ENCODE data around the gene IMPDH1. TPM values are rescaled to one million over a fixed set of nuclear protein-coding genes. Genes with fewer than 3 reads are reported as not detected.
A peak's percentile ranks its signal among the peaks of the same experiment; 100 is the strongest.
"Not testable (repeated sequence)": the region's sequence is repeated elsewhere in the genome, so short reads cannot be mapped to it uniquely, and the experiment has no call there.

IMPDH1 gene
- total RNA-seq (40.3 TPM), polyA plus RNA-seq (ENCODE audit: insufficient read depth, low read depth, low replicate concordance) (20.9 TPM)
- long read RNA-seq, donor 1, partial matches to known transcripts = 0 of 4 reads
- long read RNA-seq, donor 1, other reads (novel, unspliced or antisense) = 0 of 4 reads
- long read RNA-seq, donor 2 = 0 reads
- long read RNA-seq, donor 3, partial matches to known transcripts = 0 of 2 reads
- long read RNA-seq, donor 3, other reads (novel, unspliced or antisense) = 0 of 2 reads
- long read RNA-seq, donor 4, partial matches to known transcripts = 0 of 1 reads
- long read RNA-seq, donor 4, other reads (novel, unspliced or antisense) = 0 of 1 reads
- long read RNA-seq, donor 5 = 0 reads
- long read RNA-seq, donor 6, partial matches to known transcripts = 0 of 1 reads
- long read RNA-seq, donor 6, other reads (novel, unspliced or antisense) = 0 of 1 reads
- long read RNA-seq, donor 7, transcript IMPDH1-202 (15 exons, 2,479 nt) = major isoform, 13 of 56 reads
- long read RNA-seq, donor 7, partial matches to known transcripts = 21 of 56 reads
- long read RNA-seq, donor 7, other reads (novel, unspliced or antisense) = 19 of 56 reads
- long read RNA-seq, donor 8, transcript IMPDH1-202 (15 exons, 2,479 nt) = major isoform, 5 of 5 reads
- long read RNA-seq, donor 8, partial matches to known transcripts = 0 of 5 reads
- long read RNA-seq, donor 8, other reads (novel, unspliced or antisense) = 0 of 5 reads
- long read RNA-seq, donor 9 = 0 reads
- long read RNA-seq, donor 10, partial matches to known transcripts = 0 of 3 reads
- long read RNA-seq, donor 10, other reads (novel, unspliced or antisense) = 0 of 3 reads

- Histone ChIP-seq H3K27me3 (ENCODE audit: control insufficient read depth, insufficient read depth, low read length) (no peaks in the 10 kb centered on the region), H3K4me3 (ENCODE audit: low read length in 3 of 3) (peak within 1 kb of the TSS; percentile 78 to 91 (median 88)), H3K4me1 (ENCODE audit: control insufficient read depth in 2 of 3, insufficient read depth in 2 of 3, low read depth in 1 of 3, low read length in 3 of 3) (peaks cover 0 to 26% (median 0%) of the 10 kb centered on the region in 3 donors), H3K27ac (ENCODE audit: low read depth in 2 of 2, low read length in 2 of 2) (peak within 1 kb of the TSS; percentile 51 to 85), H3K36me3 (ENCODE audit: control insufficient read depth in 2 of 3, insufficient read depth in 3 of 3, low read length in 3 of 3) (no peaks in the 10 kb centered on the region), H3K9me3 (ENCODE audit: control insufficient read depth in 2 of 3, insufficient read depth in 1 of 3, low read length in 3 of 3) (no peaks in the 10 kb centered on the region), H3K9ac (ENCODE audit: low read length in 3 of 3) (peak within 1 kb of the TSS; percentile 63 to 79 (median 77))
- intact Hi-C loops (cut with DNase I) = no loop called here
- TF ChIP-seq, protein P1, sequence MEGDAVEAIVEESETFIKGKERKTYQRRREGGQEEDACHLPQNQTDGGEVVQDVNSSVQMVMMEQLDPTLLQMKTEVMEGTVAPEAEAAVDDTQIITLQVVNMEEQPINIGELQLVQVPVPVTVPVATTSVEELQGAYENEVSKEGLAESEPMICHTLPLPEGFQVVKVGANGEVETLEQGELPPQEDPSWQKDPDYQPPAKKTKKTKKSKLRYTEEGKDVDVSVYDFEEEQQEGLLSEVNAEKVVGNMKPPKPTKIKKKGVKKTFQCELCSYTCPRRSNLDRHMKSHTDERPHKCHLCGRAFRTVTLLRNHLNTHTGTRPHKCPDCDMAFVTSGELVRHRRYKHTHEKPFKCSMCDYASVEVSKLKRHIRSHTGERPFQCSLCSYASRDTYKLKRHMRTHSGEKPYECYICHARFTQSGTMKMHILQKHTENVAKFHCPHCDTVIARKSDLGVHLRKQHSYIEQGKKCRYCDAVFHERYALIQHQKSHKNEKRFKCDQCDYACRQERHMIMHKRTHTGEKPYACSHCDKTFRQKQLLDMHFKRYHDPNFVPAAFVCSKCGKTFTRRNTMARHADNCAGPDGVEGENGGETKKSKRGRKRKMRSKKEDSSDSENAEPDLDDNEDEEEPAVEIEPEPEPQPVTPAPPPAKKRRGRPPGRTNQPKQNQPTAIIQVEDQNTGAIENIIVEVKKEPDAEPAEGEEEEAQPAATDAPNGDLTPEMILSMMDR (IDR thresholded peaks at IDR 0.05; ENCODE audit: borderline replicate concordance, extremely low read depth, insufficient read depth) = no peak
- peak; percentile 85 to 95 (median 90) for DNase-seq
- FAIRE-seq = no peak
Observed at GRCh38 chr7:128409596-128410450, at the start of gene IMPDH1. Gene IMPDH1, minus strand, starts transcription at chr7:128409982. Its CDS starts 81 bp downstream, at chr7:128409901.

DNA sequence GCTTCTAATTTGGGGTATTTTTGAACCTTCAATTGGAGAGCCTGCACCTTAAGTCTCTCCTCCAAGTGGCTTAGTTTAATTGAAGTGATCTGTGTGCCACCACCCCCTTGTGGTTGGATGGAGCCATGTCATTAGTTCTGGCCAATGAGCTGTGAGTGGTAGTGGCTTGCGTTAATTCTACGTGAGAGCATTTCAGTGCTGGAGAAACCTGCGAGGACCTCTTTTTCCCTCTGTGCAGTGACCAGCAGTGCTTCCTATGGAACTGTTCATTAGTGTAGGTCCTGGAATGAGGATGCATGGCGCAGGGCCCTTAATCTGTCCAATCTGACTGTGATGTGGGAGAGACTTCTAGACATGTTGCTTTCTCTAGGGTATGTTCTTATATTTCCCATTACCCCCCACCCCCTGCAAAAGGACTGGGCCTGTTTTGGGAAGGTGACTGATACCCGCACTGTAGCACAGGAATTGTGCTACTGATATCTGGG is 49.7 kb upstream of the IMPDH1 start:
- Histone ChIP-seq H3K27ac (ENCODE audit: low read depth in 2 of 2, low read length in 2 of 2) (no peak overlapping the region), H3K4me3 (ENCODE audit: low read length in 3 of 3) (no peak overlapping the region), H3K27me3 (ENCODE audit: control insufficient read depth, insufficient read depth, low read length) (no peaks in the 10 kb centered on the region), H3K36me3 (ENCODE audit: control insufficient read depth in 2 of 3, insufficient read depth in 3 of 3, low read length in 3 of 3) (no peaks in the 10 kb centered on the region), H3K9me3 (ENCODE audit: control insufficient read depth in 2 of 3, insufficient read depth in 1 of 3, low read length in 3 of 3) (no peaks in the 10 kb centered on the region), H3K9ac (ENCODE audit: low read length in 3 of 3) (peak overlapping the region in 1 of 3 donors; percentile 8), H3K4me1 (ENCODE audit: control insufficient read depth in 2 of 3, insufficient read depth in 2 of 3, low read depth in 1 of 3, low read length in 3 of 3) (peaks cover 0 to 9% (median 2%) of the 10 kb centered on the region in 3 donors)
- peak in 4 of 5 donors; percentile 56 to 82 (median 66) for DNase-seq
- no peak for FAIRE-seq
- intact Hi-C loops (cut with DNase I) = no loop called here
- TF ChIP-seq, protein P1 (IDR thresholded peaks at IDR 0.05; ENCODE audit: borderline replicate concordance, extremely low read depth, insufficient read depth) = peak; percentile 75

GRCh38 chr7:128458956-128459355 is 49.2 kb upstream of the IMPDH1 start:
- FAIRE-seq = no peak
- H3K4me3 ChIP-seq (ENCODE audit: low read length in 3 of 3) = no peak overlapping the region
- peak overlapping the region in 1 of 3 donors; percentile 8 for H3K9ac ChIP-seq (ENCODE audit: low read length in 3 of 3)
- TF ChIP-seq, protein P1 (IDR thresholded peaks at IDR 0.05; ENCODE audit: borderline replicate concordance, extremely low read depth, insufficient read depth) = no peak
- H3K27ac ChIP-seq (ENCODE audit: low read depth in 2 of 2, low read length in 2 of 2) = peak overlapping the region in 1 of 2 donors; percentile 7
- intact Hi-C loops (cut with DNase I) = no loop called here
- DNase-seq = no peak
- H3K9me3 ChIP-seq (ENCODE audit: control insufficient read depth in 2 of 3, insufficient read depth in 1 of 3, low read length in 3 of 3) = no peaks in the 10 kb centered on the region
- H3K4me1 ChIP-seq (ENCODE audit: control insufficient read depth in 2 of 3, insufficient read depth in 2 of 3, low read depth in 1 of 3, low read length in 3 of 3) = peaks cover 0 to 12% (median 6%) of the 10 kb centered on the region in 3 donors
- H3K36me3 ChIP-seq (ENCODE audit: control insufficient read depth in 2 of 3, insufficient read depth in 3 of 3, low read length in 3 of 3) = no peaks in the 10 kb centered on the region
- H3K27me3 ChIP-seq (ENCODE audit: control insufficient read depth, insufficient read depth, low read length) = no peaks in the 10 kb centered on the region

GRCh38 chr7:128457385-128457784 is 47.6 kb upstream of the IMPDH1 start:
- DNase-seq; H3K4me3 ChIP-seq (ENCODE audit: low read length in 3 of 3); H3K9me3 ChIP-seq (ENCODE audit: control insufficient read depth in 2 of 3, insufficient read depth in 1 of 3, low read length in 3 of 3); H3K27me3 ChIP-seq (ENCODE audit: control insufficient read depth, insufficient read depth, low read length); H3K27ac ChIP-seq (ENCODE audit: low read depth in 2 of 2, low read length in 2 of 2); H3K36me3 ChIP-seq (ENCODE audit: control insufficient read depth in 2 of 3, insufficient read depth in 3 of 3, low read length in 3 of 3); FAIRE-seq; intact Hi-C loops (cut with DNase I); H3K9ac ChIP-seq (ENCODE audit: low read length in 3 of 3): not testable (repeated sequence)
- H3K4me1 ChIP-seq (ENCODE audit: control insufficient read depth in 2 of 3, insufficient read depth in 2 of 3, low read depth in 1 of 3, low read length in 3 of 3) = peaks cover 0 to 17% (median 9%) of the 10 kb centered on the region in 3 donors
